Measurements from ENCODE around the gene SHANK1. TPM values are rescaled to one million over a fixed set of nuclear protein-coding genes. Genes with fewer than 3 reads are reported as not detected.
"Not testable (repeated sequence)": the region's sequence is repeated elsewhere in the genome, so short reads cannot be mapped to it uniquely, and the experiment has no call there.

The SHANK1 gene
- total RNA-seq, result 0.20 and 0.36 TPM in 2 replicates
- long read RNA-seq, result 0 reads

GRCh38 chr19:50719566-50719965 is at the start of gene SHANK1:
SHANK1 (minus strand) TSS chr19:50719802; CDS start chr19:50716919, 2,883 bp downstream.
- no peaks in the 10 kb centered on the region for H3K9me3 Mint-ChIP-seq (ENCODE audit: low read depth)
- peaks cover 4% of the 10 kb centered on the region for H3K4me1 Mint-ChIP-seq (ENCODE audit: low read depth)
- no peaks in the 10 kb centered on the region for H3K36me3 Mint-ChIP-seq (ENCODE audit: insufficient read depth)
- no peak within 1 kb of the TSS for H3K27ac Mint-ChIP-seq
- no peak for TF ChIP-seq CTCF (IDR thresholded peaks at IDR 0.05; ENCODE audit: unreplicated experiment)
- no peak for DNase-seq (ENCODE audit: low spot score, unreplicated experiment)
- peaks cover 69% of the 10 kb centered on the region for H3K27me3 Mint-ChIP-seq
- peak within 1 kb of the TSS; percentile 38 for H3K4me3 Mint-ChIP-seq (ENCODE audit: low read depth)

GRCh38 chr19:50768277-50768676 is 48.7 kb upstream of the SHANK1 start:
- Mint-ChIP-seq H3K27ac (no peak overlapping the region), H3K9me3 (ENCODE audit: low read depth) (no peaks in the 10 kb centered on the region), H3K4me3 (ENCODE audit: low read depth) (no peak overlapping the region), H3K27me3 (peaks cover 22% of the 10 kb centered on the region), H3K36me3 (ENCODE audit: insufficient read depth) (no peaks in the 10 kb centered on the region), H3K4me1 (ENCODE audit: low read depth) (no peaks in the 10 kb centered on the region)
- DNase-seq (ENCODE audit: low spot score, unreplicated experiment), result no peak
- no peak for TF ChIP-seq CTCF (IDR thresholded peaks at IDR 0.05; ENCODE audit: unreplicated experiment)

- H3K4me3 Mint-ChIP-seq (ENCODE audit: low read depth); H3K36me3 Mint-ChIP-seq (ENCODE audit: insufficient read depth); H3K4me1 Mint-ChIP-seq (ENCODE audit: low read depth); DNase-seq (ENCODE audit: low spot score, unreplicated experiment); H3K9me3 Mint-ChIP-seq (ENCODE audit: low read depth): not testable (repeated sequence)
- Mint-ChIP-seq H3K27ac (peak overlapping the region; percentile 15), H3K27me3 (peaks cover 22% of the 10 kb centered on the region)
Observed at GRCh38 chr19:50767263-50767662, 47.7 kb upstream of the SHANK1 start.

- H3K36me3 Mint-ChIP-seq (ENCODE audit: insufficient read depth); H3K27ac Mint-ChIP-seq; DNase-seq (ENCODE audit: low spot score, unreplicated experiment); H3K9me3 Mint-ChIP-seq (ENCODE audit: low read depth); H3K4me3 Mint-ChIP-seq (ENCODE audit: low read depth); H3K4me1 Mint-ChIP-seq (ENCODE audit: low read depth): not testable (repeated sequence)
- peaks cover 22% of the 10 kb centered on the region for H3K27me3 Mint-ChIP-seq
Observed at GRCh38 chr19:50766746-50767145, 47.1 kb upstream of the SHANK1 start.

- Mint-ChIP-seq H3K27me3 (peaks cover 20% of the 10 kb centered on the region), H3K4me1 (ENCODE audit: low read depth) (no peaks in the 10 kb centered on the region), H3K4me3 (ENCODE audit: low read depth) (no peak overlapping the region), H3K27ac (no peak overlapping the region), H3K36me3 (ENCODE audit: insufficient read depth) (no peaks in the 10 kb centered on the region), H3K9me3 (ENCODE audit: low read depth) (peaks cover 3% of the 10 kb centered on the region)
- no peak for DNase-seq (ENCODE audit: low spot score, unreplicated experiment)
- no peak for TF ChIP-seq CTCF (IDR thresholded peaks at IDR 0.05; ENCODE audit: unreplicated experiment)
Observed at GRCh38 chr19:50764409-50764808, 44.8 kb upstream of the SHANK1 start.

- H3K4me1 Mint-ChIP-seq (ENCODE audit: low read depth); H3K4me3 Mint-ChIP-seq (ENCODE audit: low read depth); H3K9me3 Mint-ChIP-seq (ENCODE audit: low read depth); H3K27ac Mint-ChIP-seq; DNase-seq (ENCODE audit: low spot score, unreplicated experiment); H3K36me3 Mint-ChIP-seq (ENCODE audit: insufficient read depth): not testable (repeated sequence)
- peaks cover 22% of the 10 kb centered on the region for H3K27me3 Mint-ChIP-seq
Observed at GRCh38 chr19:50763521-50763920, 43.9 kb upstream of the SHANK1 start.

- H3K9me3 Mint-ChIP-seq (ENCODE audit: low read depth); H3K36me3 Mint-ChIP-seq (ENCODE audit: insufficient read depth); H3K4me3 Mint-ChIP-seq (ENCODE audit: low read depth); H3K4me1 Mint-ChIP-seq (ENCODE audit: low read depth); DNase-seq (ENCODE audit: low spot score, unreplicated experiment); H3K27ac Mint-ChIP-seq: not testable (repeated sequence)
- H3K27me3 Mint-ChIP-seq, result peaks cover 22% of the 10 kb centered on the region
Observed at GRCh38 chr19:50761501-50761900, 41.9 kb upstream of the SHANK1 start.
